Urinary bladder (tissue), 4 donors: ENCODE measurements around the gene CATSPER3. TPM values are rescaled to one million over a fixed set of nuclear protein-coding genes. Genes with fewer than 3 reads are reported as not detected.

Experiments
- DNase-seq: peaks from one replicate; pipeline ENCODE4 v3.0.0-alpha.2; 2015; ENCODE audit errors: extremely low spot score
- H3K27ac ChIP-seq: one replicate; pipeline ENCODE4 v1.5.1; 2013; ENCODE audit warnings: low read depth, mild to moderate bottlenecking, moderate library complexity
- H3K36me3 ChIP-seq: one replicate; pipeline ENCODE4 v1.6.1; 2013; ENCODE audit warnings: mild to moderate bottlenecking, moderate library complexity; ENCODE audit not compliant: insufficient read depth
- H3K4me1 ChIP-seq: one replicate; pipeline ENCODE4 v1.6.1; 2013; ENCODE audit warnings: mild to moderate bottlenecking, moderate library complexity; ENCODE audit not compliant: insufficient read depth
- H3K4me3 ChIP-seq: one replicate; pipeline ENCODE4 v1.5.1; 2013; ENCODE audit warnings: low read depth, low read length
- WGBS: extraction: QIAGEN DNeasy Blood & Tissue Kit; methylation state at CpG from one replicate; pipeline ENCODE4 v1.1.7; 2013; 5-methylcytosine and 5-hydroxymethylcytosine counted together
- polyA plus RNA-seq: library from polyadenylated mRNA; stranded (reverse); fragments of 200-250 nt; gene quantifications from one replicate; pipeline ENCODE4 v1.2.3, GENCODE V29; 2013
- total RNA-seq: library from RNA; depleted of rRNA; stranded (reverse); fragments of >200 nt; gene quantifications from one replicate; pipeline ENCODE4 v1.2.3, GENCODE V29; 2014
- donor health status: healthy with polysubstance abuse.
- donor health status: healthy.

CATSPER3 gene
- total RNA-seq (not detected), polyA plus RNA-seq (0.72 TPM)

DNA sequence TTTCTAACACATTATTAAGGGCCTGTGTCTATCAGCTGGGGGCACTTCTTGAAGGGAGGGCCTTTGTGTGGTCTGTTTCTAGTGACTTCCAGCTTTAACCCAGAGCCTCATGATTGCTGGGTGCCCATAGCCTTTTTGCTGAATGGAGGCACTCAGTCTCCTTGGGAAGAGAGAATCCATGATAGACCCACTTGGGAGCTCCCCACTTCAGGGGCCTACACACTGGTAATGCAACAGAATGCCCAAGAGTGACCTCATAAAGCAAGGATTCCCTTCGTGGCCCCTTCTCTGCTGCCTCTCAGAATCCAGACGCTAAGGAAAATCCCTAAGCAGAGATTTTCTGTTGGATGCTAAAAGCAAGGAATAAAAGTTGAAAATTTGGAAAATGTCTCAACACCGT lies at the start of gene CATSPER3:
TSS of gene CATSPER3 (plus strand) at position 301 of the 400 bp plus-strand sequence. CDS start at position 386, 85 bp downstream.
- DNase-seq: no peak
- H3K4me1 ChIP-seq: no peaks in the 10 kb centered on the region
- H3K36me3 ChIP-seq: no peaks in the 10 kb centered on the region
- no peak within 1 kb of the TSS for H3K4me3 ChIP-seq
- no peak within 1 kb of the TSS for H3K27ac ChIP-seq
- WGBS: 80% methylated on average over 3 of the region's 3 CpGs

DNA sequence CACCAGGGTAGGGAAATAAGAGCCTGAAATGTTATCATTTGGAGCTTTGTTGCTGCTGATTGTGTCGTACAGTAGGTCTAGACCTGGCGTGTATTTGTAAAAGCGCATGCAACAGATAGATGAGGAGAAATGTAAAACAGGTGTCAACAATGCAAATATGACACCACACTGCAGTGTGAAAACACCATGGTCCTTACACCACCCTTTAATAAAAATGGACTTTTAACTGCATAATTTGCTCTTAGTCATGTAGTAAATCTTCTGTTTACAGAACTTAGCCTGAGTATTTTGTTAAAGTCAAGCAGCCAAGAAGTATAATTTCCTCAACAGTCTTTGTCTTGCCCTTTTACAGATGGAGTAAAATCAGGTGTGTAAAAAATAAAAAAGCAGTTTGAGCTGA lies 48.8 kb upstream of the CATSPER3 start:
- no peak overlapping the region for H3K4me3 ChIP-seq
- WGBS: 79% methylated on average over 3 of the region's 3 CpGs
- no peak for DNase-seq
- H3K4me1 ChIP-seq: no peaks in the 10 kb centered on the region
- no peaks in the 10 kb centered on the region for H3K36me3 ChIP-seq
- H3K27ac ChIP-seq: no peak overlapping the region

DNA sequence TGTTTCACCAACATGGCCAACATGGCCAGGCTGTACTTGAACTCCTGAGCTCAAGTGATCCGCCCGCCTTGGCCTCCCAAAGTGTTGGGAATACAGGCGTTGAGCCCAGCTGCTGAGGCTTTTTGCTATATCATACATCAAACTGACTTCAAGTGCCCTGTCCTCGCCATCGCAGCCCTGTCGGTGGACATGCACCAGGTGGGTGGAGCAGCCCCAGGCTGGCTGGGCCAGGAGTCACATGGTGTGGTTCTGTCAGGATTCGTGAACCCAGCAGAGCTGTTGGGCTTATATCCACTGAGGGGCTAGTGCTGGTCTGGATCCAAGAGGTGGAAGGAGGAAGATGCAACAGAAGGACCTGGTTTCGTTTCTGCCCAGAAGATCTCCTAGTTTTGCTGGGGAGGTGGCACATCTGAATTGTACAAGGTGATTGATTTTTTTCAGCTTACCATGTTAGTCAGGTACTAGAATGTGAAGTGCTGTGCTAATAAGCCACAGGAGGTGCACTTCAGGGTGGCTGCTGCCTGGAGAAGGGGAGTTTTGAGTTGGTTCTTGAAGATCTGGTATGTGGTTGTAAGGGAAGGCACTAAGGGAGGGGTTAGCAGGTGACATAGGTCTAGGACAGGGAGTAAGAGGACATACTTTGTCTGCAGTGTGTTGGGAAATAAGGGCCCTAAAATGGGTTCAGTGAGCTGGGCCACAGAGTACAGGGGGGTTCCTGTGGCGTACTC lies 46.7 kb upstream of the CATSPER3 start:
- Histone ChIP-seq H3K4me1 (no peaks in the 10 kb centered on the region), H3K4me3 (no peak overlapping the region), H3K36me3 (no peaks in the 10 kb centered on the region), H3K27ac (no peak overlapping the region)
- no peak for DNase-seq
- WGBS: 96% methylated on average over 9 of the region's 9 CpGs

DNA sequence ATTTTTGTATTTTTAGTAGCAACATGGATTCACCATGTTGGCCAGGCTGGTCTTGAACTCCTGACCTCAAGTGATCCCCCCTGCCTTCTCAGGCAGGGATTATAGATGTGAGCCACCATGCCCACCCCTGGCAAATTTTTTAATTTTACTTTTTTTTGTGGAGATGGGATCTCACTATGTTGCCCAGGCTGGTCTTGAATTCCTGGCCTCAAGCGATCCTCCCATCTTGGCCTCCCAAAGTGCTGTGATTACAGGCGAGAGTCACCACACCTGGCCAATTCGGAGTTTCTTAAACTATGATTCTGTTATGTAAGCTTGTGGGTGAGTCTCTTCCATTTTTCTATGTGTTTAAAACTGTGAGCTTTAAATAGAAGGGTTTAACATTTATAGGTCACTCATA lies 35.2 kb upstream of the CATSPER3 start:
- Histone ChIP-seq H3K27ac (no peak overlapping the region), H3K36me3 (peaks cover 2% of the 10 kb centered on the region), H3K4me3 (no peak overlapping the region), H3K4me1 (no peaks in the 10 kb centered on the region)
- no peak for DNase-seq
- WGBS: 99% methylated on average over 3 of the region's 3 CpGs

DNA sequence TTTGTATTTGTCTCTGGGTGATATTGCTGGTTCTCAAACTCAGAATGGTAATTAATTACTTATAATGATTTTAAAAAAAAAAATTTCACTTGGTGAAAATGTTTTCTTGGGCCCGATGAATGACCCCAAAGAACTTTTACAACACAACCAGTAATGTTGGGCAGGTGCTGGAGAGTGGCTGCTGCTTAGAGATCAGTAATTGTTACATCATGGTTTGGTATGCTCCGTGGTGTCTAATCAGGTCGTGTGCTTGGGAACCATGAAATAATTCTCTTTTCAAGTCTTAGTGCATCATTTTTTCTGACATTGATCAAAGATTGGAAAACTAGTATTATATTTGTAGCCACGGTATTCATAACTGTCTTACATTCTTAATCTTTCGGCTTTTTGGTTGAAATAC lies 33.5 kb upstream of the CATSPER3 start:
- 95% methylated on average over 5 of the region's 5 CpGs for WGBS
- H3K36me3 ChIP-seq: peaks cover 2% of the 10 kb centered on the region
- no peak overlapping the region for H3K4me3 ChIP-seq

DNA sequence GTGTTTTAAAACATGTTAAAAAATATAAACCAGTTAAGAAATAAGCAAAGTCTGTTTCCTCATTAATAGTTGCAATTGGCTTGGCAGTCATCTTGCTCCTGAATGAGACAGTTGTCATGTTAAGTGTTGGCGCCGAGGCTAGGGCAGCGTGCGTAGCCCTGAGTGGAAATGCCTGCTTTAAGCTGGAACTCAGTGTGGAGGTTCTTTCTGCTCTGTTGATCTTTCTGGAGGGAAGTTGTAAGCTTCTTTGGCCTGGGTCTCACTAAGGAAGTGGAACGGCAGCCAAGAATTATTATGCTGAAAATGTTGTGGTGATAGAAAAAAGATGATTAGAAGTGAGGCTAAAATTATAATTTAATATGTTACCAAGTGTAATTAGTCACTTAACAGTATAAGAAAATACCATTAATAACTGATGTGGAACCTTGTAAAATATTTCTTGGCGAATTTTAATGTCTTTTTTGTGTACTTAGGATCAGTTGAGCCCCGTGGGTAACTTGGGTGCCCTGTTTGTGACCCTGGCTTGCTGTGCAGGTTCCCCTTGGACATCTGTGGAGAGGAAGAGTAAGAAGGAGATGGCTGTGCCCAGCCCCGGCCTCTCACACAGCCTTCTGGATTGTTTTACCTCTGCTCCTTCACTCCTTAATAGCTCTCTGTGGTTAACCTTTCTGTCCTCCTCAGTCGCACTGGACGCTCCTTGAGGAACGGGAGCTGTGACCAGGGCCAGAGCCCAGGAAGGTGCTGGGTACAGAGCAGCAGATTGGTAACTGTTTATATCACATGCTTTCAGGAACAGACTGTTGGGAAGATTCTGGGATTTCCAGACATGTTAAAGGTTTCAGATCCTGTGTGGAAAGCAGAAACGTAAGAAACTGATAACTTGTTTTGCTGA lies 31.8 kb upstream of the CATSPER3 start:
- Histone ChIP-seq H3K36me3 (peaks cover 2% of the 10 kb centered on the region), H3K27ac (no peak overlapping the region), H3K4me1 (no peaks in the 10 kb centered on the region), H3K4me3 (no peak overlapping the region)
- WGBS: 58% methylated on average over 12 of the region's 12 CpGs
- DNase-seq: no peak

More for the DNA sequence above, 33.5 kb upstream of the CATSPER3 start:
- DNase-seq: no peak
- H3K4me1 ChIP-seq: no peaks in the 10 kb centered on the region
- no peak overlapping the region for H3K27ac ChIP-seq

DNA sequence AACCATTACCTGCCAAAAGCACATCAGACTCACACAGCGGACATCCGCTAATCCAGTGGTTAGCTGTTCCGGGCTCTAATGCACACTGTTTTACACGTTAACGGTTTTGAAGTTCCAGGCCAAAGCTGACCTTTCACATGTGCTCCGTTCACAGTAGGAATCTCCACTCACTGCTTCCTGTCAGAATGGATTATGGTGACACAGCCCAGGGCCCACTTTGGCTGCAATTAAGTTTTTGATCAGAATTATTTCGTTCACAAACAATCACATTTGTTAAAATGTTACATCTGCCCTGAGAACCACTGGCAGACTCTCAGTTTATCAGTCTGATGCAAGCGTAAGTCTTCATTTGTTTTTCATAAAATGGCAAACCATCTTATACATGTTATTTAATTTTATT lies 30.2 kb upstream of the CATSPER3 start:
- WGBS: 66% methylated on average over 8 of the region's 8 CpGs
- Histone ChIP-seq H3K36me3 (no peaks in the 10 kb centered on the region), H3K4me3 (no peak overlapping the region), H3K27ac (no peak overlapping the region), H3K4me1 (no peaks in the 10 kb centered on the region)
- no peak for DNase-seq

DNA sequence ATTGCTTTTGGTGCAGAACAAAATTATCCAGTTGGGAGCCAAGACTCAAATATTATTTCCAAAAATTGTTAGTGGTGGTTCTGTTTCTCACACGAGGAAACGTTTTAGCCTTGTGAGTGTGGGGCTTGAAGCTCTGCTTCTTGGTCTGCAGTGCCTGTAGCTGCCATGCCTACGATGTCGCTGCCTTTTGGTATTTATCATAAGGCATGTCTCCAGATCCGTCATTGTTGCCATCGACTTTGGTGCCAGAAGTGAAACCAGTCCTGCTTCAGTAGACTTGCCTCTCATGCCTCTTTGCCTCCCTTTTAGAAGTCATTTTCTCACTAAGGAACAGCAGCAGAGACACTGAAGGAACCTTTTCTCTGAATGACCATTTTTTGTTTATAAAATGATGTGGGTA lies 29.7 kb upstream of the CATSPER3 start:
- DNase-seq: no peak
- no peak overlapping the region for H3K4me3 ChIP-seq

DNA sequence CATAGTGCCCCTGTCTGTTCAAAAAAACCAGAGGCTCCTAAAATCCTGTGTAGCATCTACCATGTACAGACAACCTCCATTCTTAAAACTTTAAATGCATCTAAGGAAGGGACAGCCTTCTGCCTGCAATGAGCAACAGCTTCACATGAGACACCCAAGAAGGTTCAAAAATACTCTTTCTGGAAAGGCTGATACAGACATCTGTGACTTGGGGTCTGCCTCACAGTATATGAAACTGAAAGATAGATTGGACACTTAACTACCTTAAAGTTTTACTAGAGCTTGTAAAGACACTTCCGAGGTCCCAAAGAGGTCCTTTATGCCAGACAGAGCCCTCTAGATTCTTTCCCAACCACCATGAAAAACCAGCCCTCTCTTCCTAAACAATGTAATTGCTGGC lies 28.2 kb upstream of the CATSPER3 start:
- no peak for DNase-seq
- Histone ChIP-seq H3K4me3 (no peak overlapping the region), H3K27ac (no peak overlapping the region), H3K4me1 (no peaks in the 10 kb centered on the region), H3K36me3 (no peaks in the 10 kb centered on the region)
- 82% methylated on average over 1 of the region's 1 CpG for WGBS

More for the DNA sequence above, 29.7 kb upstream of the CATSPER3 start:
- no peak overlapping the region for H3K27ac ChIP-seq
- WGBS: 60% methylated on average over 6 of the region's 6 CpGs
- no peaks in the 10 kb centered on the region for H3K36me3 ChIP-seq
- no peaks in the 10 kb centered on the region for H3K4me1 ChIP-seq

DNA sequence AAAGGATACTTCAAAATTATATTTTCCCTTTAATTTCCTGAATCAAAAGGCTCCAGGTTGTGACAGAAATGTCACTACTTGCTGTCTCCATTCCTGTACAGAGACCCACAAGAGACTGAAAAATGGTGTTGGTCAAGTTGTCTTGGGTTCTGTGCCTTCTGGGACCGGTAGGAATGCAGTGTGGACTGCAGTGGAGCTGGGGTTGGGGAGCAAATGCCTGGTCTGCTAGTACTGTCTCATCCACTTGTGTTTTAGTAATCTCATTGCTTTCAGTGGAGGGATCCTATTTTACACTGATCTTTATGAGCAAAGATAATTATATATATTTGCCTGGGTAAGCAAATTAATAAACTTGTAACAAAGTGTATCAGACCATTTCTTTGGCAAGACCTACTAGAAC lies 24.2 kb upstream of the CATSPER3 start:
- no peak overlapping the region for H3K4me3 ChIP-seq
- WGBS: 53% methylated on average over 1 of the region's 1 CpG
- H3K27ac ChIP-seq: no peak overlapping the region
- DNase-seq: no peak
- no peaks in the 10 kb centered on the region for H3K4me1 ChIP-seq
- no peaks in the 10 kb centered on the region for H3K36me3 ChIP-seq

DNA sequence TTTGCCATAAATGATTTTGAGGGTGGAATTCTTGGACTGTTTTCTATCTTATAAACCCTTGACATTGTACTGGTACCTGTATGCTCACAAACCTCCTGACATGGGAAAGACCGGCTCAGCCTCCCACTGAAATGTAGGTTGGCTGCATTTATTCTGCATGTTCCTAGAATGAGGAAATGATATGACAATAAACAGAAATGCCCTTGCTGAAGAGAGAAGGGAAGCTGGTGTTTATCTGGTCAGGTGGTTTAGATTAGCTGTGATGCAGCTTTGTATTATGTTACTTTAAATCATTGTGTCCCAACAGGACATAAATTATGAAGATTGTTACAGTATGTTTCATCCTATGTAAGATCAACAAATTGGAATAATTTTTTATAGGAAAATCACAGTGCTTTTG lies 23.1 kb upstream of the CATSPER3 start:
- no peak overlapping the region for H3K4me3 ChIP-seq
- 55% methylated on average over 1 of the region's 1 CpG for WGBS

DNA sequence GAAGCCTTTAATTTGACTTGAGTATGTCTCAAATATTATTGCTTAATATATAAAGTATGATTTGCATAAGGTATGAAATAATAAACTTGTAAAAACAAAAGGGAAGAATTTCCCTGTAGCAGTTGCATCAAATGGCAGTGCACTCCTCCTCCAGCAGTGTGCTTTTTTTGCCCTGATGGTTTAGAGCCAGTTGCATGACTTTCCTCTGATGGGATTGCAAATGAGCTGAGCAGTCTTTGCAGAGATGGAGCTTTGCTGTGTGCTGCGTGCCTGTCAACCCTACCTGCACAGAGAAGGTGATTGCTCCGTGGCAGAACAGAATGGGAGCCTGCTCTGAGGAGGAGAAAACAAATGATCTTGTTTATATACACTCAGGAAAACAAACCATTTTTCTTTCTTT lies 22.7 kb upstream of the CATSPER3 start:
- no peaks in the 10 kb centered on the region for H3K36me3 ChIP-seq
- H3K4me1 ChIP-seq: no peaks in the 10 kb centered on the region
- WGBS: 73% methylated on average over 2 of the region's 2 CpGs
- H3K4me3 ChIP-seq: no peak overlapping the region
- no peak for DNase-seq
- H3K27ac ChIP-seq: no peak overlapping the region

More for the DNA sequence above, 23.1 kb upstream of the CATSPER3 start:
- H3K4me1 ChIP-seq: no peaks in the 10 kb centered on the region
- H3K36me3 ChIP-seq: no peaks in the 10 kb centered on the region
- no peak for DNase-seq
- no peak overlapping the region for H3K27ac ChIP-seq

DNA sequence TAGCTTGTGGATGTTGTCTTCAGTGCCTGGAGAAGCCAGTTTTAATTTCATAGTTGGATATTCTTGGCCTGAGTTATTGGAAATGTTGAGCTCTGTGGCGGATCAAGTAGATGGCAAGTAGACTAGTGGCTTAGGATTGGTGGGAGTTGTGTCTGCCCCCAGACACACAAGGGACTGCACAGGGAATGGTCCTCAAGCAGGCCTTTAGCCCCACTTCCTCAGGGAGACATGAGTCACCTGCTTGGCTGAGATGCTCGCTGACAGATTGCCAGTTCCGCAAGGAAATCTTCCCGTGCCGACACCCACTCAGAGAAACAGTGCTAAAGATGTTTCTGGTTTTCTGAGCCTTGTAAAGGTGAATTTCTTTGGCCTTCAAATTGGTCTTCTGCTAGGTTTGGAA lies 18.8 kb upstream of the CATSPER3 start:
- H3K4me3 ChIP-seq: no peak overlapping the region
- WGBS: 62% methylated on average over 5 of the region's 5 CpGs
- no peak for DNase-seq
- no peaks in the 10 kb centered on the region for H3K4me1 ChIP-seq
- H3K36me3 ChIP-seq: no peaks in the 10 kb centered on the region
- H3K27ac ChIP-seq: no peak overlapping the region

DNA sequence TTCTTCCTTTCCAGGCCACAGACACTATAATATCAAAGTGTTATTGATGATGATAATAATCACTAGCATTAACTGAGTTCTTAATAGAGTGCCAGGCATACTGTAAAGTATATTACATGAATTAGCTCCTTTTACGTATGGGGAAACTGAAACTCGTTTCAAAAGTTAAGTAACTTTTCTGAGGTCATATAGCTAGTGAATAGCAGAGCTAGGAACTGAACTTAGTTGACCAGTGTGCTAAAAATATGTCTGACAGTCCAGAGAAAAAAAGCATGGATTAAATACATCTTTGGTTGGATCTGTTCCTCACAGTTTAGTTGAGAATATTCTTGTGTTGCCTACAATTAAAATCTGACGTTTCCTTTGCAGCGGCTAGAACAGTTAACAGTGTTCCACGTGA lies 18.4 kb upstream of the CATSPER3 start:
- Histone ChIP-seq H3K27ac (no peak overlapping the region), H3K36me3 (no peaks in the 10 kb centered on the region), H3K4me3 (no peak overlapping the region), H3K4me1 (no peaks in the 10 kb centered on the region)
- 68% methylated on average over 5 of the region's 5 CpGs for WGBS
- no peak for DNase-seq
